Glutamatergic neuron (in vitro differentiated cells): ENCODE measurements around the gene ADORA1. TPM values are rescaled to one million over a fixed set of nuclear protein-coding genes. Genes with fewer than 3 reads are reported as not detected.

Experiments
- DNase-seq: peaks from one replicate; pipeline ENCODE4 v3.0.0; 2022
- H3K27ac Mint-ChIP-seq: one replicate; pipeline ENCODE4 v1.8.0; 2020; ENCODE audit warnings: mild to moderate bottlenecking, mixed read lengths, inconsistent platforms; ENCODE audit not compliant: unreplicated experiment
- H3K27me3 Mint-ChIP-seq: one replicate; pipeline ENCODE4 v1.8.0; 2020; ENCODE audit warnings: mild to moderate bottlenecking, moderate library complexity, mixed read lengths, inconsistent platforms; ENCODE audit not compliant: unreplicated experiment
- H3K36me3 Mint-ChIP-seq: one replicate; pipeline ENCODE4 v1.8.0; 2020; ENCODE audit warnings: mild to moderate bottlenecking, mixed read lengths, inconsistent platforms; ENCODE audit not compliant: unreplicated experiment
- H3K4me1 Mint-ChIP-seq: one replicate; pipeline ENCODE4 v1.8.0; 2020; ENCODE audit warnings: mild to moderate bottlenecking, low read depth, mixed read lengths, inconsistent platforms; ENCODE audit not compliant: unreplicated experiment
- H3K4me3 Mint-ChIP-seq: one replicate; pipeline ENCODE4 v1.8.0; 2020; ENCODE audit warnings: mild to moderate bottlenecking, mixed read lengths, inconsistent platforms; ENCODE audit not compliant: unreplicated experiment
- H3K9me3 Mint-ChIP-seq: one replicate; pipeline ENCODE4 v1.8.0; 2020; ENCODE audit warnings: mild to moderate bottlenecking, moderate library complexity, mixed read lengths, inconsistent platforms; ENCODE audit not compliant: unreplicated experiment
- CTCF ChIP-seq: fragments of 200-600 bp; sonication (generic); IDR thresholded peaks from one replicate; pipeline ENCODE4 v1.5.0; 2021; ENCODE audit not compliant: partially characterized antibody, unreplicated experiment
- total RNA-seq: library from RNA; stranded (reverse); fragmentation: NEBNext Ultra II Directional; extraction: Animal tissue kit (Norgen Biotek cat#: 25700); gene quantifications from one replicate; pipeline ENCODE4 v1.2.1, GENCODE V29; 2021; ENCODE audit not compliant: unreplicated experiment

The ADORA1 gene
- total RNA-seq, 1 donor from 2014 or later = 1.2 TPM

GRCh38 chr1:203140743-203141520 lies 13.4 kb downstream of the ADORA1 start:
- Mint-ChIP-seq H3K4me3 (no peak overlapping the region), H3K27me3 (peaks cover 6% of the 10 kb centered on the region), H3K4me1 (peaks cover 9% of the 10 kb centered on the region), H3K27ac (no peak overlapping the region), H3K9me3 (peaks cover 2% of the 10 kb centered on the region), H3K36me3 (peaks cover 10% of the 10 kb centered on the region)
- no peak for TF ChIP-seq CTCF
- DNase-seq = no peak

GRCh38 chr1:203142124-203142523 lies 14.6 kb downstream of the ADORA1 start:
- Mint-ChIP-seq H3K27ac (no peak overlapping the region), H3K36me3 (peaks cover 10% of the 10 kb centered on the region), H3K9me3 (peaks cover 2% of the 10 kb centered on the region), H3K27me3 (peaks cover 8% of the 10 kb centered on the region), H3K4me1 (peaks cover 10% of the 10 kb centered on the region), H3K4me3 (no peak overlapping the region)
- no peak for DNase-seq
- no peak for TF ChIP-seq CTCF

- TF ChIP-seq CTCF = no peak
- Mint-ChIP-seq H3K27ac (no peak overlapping the region), H3K4me3 (no peak overlapping the region), H3K36me3 (peaks cover 10% of the 10 kb centered on the region), H3K27me3 (peaks cover 8% of the 10 kb centered on the region), H3K9me3 (peaks cover 2% of the 10 kb centered on the region), H3K4me1 (peaks cover 15% of the 10 kb centered on the region)
- DNase-seq = no peak
Measured at GRCh38 chr1:203142684-203143408, 15.3 kb downstream of the ADORA1 start.

- no peak overlapping the region for H3K27ac Mint-ChIP-seq
Measured at GRCh38 chr1:203143641-203144040, 16.1 kb downstream of the ADORA1 start.

More at GRCh38 chr1:203143641-203144040, 16.1 kb downstream of the ADORA1 start:
- Mint-ChIP-seq H3K27me3 (peaks cover 8% of the 10 kb centered on the region), H3K4me1 (peaks cover 17% of the 10 kb centered on the region), H3K9me3 (peaks cover 2% of the 10 kb centered on the region), H3K4me3 (peak overlapping the region; percentile 43), H3K36me3 (peaks cover 10% of the 10 kb centered on the region)
- no peak for TF ChIP-seq CTCF
- no peak for DNase-seq
